HL-60 (cell line): ENCODE results near the gene SLC44A5.
"Not testable (repeated sequence)": the region's sequence is repeated elsewhere in the genome, so short reads cannot be mapped to it uniquely, and the experiment has no call there.

Experiments
- DNase-seq, 2 experiments: peaks; one replicate each; pipeline ENCODE4 v3.0.0-alpha.2; 2010 to 2020; ENCODE audit warnings: low read depth in 1 of 2, low spot score in 1 of 2
- H3K27ac ChIP-seq: fragments of 250-450 bp; sonication (Bioruptor Pico); replicated peaks from 2 replicates; pipeline ENCODE4 v1.5.1; 2020; ENCODE audit warnings: mild to moderate bottlenecking, moderate library complexity
- H3K27me3 ChIP-seq: fragments of 250-450 bp; sonication (Bioruptor Pico); 2 replicates; pipeline ENCODE4 v1.5.1; 2021; ENCODE audit warnings: mild to moderate bottlenecking, moderate library complexity; ENCODE audit not compliant: insufficient read depth, poor library complexity, severe bottlenecking
- H3K4me3 ChIP-seq: replicated peaks from 2 replicates; pipeline ENCODE4 v1.5.1; 2011; ENCODE audit warnings: mild to moderate bottlenecking, control low read depth, low read length; ENCODE audit not compliant: insufficient read depth
- GABPA ChIP-seq: IDR thresholded peaks from 2 replicates; pipeline ENCODE4 v1.6.1; 2012; ENCODE audit warnings: low read depth
- POLR2AphosphoS5 ChIP-seq: IDR thresholded peaks from 2 replicates; pipeline ENCODE4 v1.6.1; 2012; ENCODE audit warnings: low read depth
- SPI1 ChIP-seq: IDR thresholded peaks from 2 replicates; pipeline ENCODE4 v1.6.1; 2012; ENCODE audit warnings: low read depth, mild to moderate bottlenecking, borderline replicate concordance
- TF ChIP-seq, protein P1 (sequence below): IDR thresholded peaks from one replicate; pipeline ENCODE4 v1.5.1; 2011; ENCODE audit warnings: low read length, control low read depth, inconsistent platforms; ENCODE audit not compliant: insufficient read depth
- TF ChIP-seq, protein P2 (sequence below): IDR thresholded peaks from 2 replicates; pipeline ENCODE4 v1.6.1; 2012; ENCODE audit warnings: low read depth; ENCODE audit not compliant: insufficient replicate concordance

SLC44A5 gene

DNA sequence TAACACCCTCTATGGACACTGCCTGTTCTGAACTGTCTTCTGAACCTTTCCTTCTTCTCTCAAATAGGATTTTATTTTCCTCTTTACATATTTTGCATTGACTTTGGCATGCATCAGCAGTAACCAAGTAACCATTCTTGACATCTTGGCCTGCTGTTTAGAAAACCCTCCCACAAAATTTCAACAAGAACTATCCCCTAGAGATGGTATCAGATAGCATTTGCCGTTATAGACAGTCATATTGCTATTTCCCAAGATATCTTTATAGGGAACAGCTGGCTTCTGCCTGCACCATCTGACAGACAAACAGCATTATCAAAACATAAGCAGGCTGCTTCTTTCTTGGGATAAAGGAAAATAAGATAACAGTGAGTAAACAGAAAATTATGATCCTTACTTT lies 422.0 kb downstream of the SLC44A5 start:
- no peak for DNase-seq
- TF ChIP-seq, protein P1, sequence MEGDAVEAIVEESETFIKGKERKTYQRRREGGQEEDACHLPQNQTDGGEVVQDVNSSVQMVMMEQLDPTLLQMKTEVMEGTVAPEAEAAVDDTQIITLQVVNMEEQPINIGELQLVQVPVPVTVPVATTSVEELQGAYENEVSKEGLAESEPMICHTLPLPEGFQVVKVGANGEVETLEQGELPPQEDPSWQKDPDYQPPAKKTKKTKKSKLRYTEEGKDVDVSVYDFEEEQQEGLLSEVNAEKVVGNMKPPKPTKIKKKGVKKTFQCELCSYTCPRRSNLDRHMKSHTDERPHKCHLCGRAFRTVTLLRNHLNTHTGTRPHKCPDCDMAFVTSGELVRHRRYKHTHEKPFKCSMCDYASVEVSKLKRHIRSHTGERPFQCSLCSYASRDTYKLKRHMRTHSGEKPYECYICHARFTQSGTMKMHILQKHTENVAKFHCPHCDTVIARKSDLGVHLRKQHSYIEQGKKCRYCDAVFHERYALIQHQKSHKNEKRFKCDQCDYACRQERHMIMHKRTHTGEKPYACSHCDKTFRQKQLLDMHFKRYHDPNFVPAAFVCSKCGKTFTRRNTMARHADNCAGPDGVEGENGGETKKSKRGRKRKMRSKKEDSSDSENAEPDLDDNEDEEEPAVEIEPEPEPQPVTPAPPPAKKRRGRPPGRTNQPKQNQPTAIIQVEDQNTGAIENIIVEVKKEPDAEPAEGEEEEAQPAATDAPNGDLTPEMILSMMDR, result no peak
- TF ChIP-seq, protein P2, sequence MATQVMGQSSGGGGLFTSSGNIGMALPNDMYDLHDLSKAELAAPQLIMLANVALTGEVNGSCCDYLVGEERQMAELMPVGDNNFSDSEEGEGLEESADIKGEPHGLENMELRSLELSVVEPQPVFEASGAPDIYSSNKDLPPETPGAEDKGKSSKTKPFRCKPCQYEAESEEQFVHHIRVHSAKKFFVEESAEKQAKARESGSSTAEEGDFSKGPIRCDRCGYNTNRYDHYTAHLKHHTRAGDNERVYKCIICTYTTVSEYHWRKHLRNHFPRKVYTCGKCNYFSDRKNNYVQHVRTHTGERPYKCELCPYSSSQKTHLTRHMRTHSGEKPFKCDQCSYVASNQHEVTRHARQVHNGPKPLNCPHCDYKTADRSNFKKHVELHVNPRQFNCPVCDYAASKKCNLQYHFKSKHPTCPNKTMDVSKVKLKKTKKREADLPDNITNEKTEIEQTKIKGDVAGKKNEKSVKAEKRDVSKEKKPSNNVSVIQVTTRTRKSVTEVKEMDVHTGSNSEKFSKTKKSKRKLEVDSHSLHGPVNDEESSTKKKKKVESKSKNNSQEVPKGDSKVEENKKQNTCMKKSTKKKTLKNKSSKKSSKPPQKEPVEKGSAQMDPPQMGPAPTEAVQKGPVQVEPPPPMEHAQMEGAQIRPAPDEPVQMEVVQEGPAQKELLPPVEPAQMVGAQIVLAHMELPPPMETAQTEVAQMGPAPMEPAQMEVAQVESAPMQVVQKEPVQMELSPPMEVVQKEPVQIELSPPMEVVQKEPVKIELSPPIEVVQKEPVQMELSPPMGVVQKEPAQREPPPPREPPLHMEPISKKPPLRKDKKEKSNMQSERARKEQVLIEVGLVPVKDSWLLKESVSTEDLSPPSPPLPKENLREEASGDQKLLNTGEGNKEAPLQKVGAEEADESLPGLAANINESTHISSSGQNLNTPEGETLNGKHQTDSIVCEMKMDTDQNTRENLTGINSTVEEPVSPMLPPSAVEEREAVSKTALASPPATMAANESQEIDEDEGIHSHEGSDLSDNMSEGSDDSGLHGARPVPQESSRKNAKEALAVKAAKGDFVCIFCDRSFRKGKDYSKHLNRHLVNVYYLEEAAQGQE, result no peak
- no peak for TF ChIP-seq POLR2AphosphoS5
- TF ChIP-seq GABPA, result no peak
- TF ChIP-seq SPI1, result no peak

DNA sequence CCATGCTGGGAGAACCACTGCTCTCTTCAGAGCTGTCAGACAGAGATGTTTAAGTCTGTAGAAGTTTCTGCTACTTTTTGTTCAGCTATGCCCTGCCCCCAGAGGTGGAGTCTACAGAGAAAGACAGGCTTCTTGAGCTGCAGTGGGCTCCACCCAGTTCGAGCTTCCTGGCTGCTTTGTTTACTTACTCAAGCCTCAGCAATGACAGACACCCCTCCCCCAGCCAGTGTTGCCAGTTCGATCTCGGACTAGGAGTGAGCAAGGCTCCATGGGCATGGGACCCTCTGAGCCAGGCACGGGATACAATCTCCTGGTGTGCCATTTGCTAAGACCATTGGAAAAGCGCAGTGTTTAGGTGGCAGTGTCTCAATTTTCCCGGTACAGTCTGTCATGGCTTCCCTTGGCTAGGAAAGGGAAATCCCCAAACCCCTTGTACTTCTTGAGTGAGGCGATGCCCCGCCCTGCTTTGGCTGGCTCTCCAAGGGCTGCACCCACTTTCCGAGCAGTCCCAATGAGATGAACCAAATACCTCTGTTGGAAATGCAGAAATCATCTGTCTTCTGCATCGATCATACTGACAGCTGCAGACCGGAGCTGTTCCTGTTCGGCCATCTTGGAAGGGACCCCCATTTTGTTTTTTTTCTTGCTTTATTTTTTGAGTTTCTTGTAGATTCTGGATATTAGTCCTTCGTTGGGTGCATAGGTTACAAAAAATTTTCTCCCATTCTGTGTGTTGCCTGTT lies 429.5 kb downstream of the SLC44A5 start:
- DNase-seq, H3K4me3 ChIP-seq, H3K27ac ChIP-seq, H3K27me3 ChIP-seq: not testable (repeated sequence)

More for the DNA sequence above, 422.0 kb downstream of the SLC44A5 start:
- Histone ChIP-seq H3K27ac (no peak overlapping the region), H3K4me3 (no peak overlapping the region), H3K27me3 (no peaks in the 10 kb centered on the region)

- TF ChIP-seq POLR2AphosphoS5, result no peak
- TF ChIP-seq, protein P1, result no peak
Measured at GRCh38 chr1:75174031-75174760, 436.7 kb downstream of the SLC44A5 start.

DNA sequence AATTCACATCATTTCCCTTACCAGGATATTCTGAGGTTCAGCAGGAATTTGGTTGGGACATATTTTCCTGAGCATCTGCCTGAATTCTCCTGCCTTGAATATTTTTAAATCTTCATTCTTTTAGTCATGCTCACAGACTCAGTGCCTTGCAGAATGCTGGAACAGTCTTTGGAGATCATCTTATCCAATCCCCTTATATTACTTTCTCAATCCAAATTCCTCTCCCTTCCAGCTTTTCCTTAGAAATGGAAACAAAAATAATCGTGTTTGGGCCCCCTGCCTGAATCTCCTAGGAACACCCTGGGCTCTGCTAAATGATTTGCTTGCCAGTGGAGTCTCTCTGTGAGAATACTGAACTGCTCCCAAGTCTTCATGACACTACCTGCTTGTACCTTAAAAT lies 438.4 kb downstream of the SLC44A5 start:
- Histone ChIP-seq H3K4me3 (no peak overlapping the region), H3K27ac (no peak overlapping the region), H3K27me3 (no peaks in the 10 kb centered on the region)
- TF ChIP-seq POLR2AphosphoS5 (no peak), SPI1 (no peak)
- TF ChIP-seq, protein P2, result no peak
- TF ChIP-seq, protein P1, result no peak
- no peak for DNase-seq

More at GRCh38 chr1:75174031-75174760, 436.7 kb downstream of the SLC44A5 start:
- H3K4me3 ChIP-seq, result no peak overlapping the region
- no peaks in the 10 kb centered on the region for H3K27me3 ChIP-seq
- no peak overlapping the region for H3K27ac ChIP-seq
- no peak for DNase-seq
